LoVo (cell line): ENCODE measurements around the gene FBXL16.
"Not testable (repeated sequence)": the region's sequence is repeated elsewhere in the genome, so short reads cannot be mapped to it uniquely, and the experiment has no call there.

Experiments
- DNase-seq: peaks from one replicate; pipeline ENCODE4 v3.0.0-alpha.2; 2016; ENCODE audit warnings: low spot score

Gene FBXL16

DNA sequence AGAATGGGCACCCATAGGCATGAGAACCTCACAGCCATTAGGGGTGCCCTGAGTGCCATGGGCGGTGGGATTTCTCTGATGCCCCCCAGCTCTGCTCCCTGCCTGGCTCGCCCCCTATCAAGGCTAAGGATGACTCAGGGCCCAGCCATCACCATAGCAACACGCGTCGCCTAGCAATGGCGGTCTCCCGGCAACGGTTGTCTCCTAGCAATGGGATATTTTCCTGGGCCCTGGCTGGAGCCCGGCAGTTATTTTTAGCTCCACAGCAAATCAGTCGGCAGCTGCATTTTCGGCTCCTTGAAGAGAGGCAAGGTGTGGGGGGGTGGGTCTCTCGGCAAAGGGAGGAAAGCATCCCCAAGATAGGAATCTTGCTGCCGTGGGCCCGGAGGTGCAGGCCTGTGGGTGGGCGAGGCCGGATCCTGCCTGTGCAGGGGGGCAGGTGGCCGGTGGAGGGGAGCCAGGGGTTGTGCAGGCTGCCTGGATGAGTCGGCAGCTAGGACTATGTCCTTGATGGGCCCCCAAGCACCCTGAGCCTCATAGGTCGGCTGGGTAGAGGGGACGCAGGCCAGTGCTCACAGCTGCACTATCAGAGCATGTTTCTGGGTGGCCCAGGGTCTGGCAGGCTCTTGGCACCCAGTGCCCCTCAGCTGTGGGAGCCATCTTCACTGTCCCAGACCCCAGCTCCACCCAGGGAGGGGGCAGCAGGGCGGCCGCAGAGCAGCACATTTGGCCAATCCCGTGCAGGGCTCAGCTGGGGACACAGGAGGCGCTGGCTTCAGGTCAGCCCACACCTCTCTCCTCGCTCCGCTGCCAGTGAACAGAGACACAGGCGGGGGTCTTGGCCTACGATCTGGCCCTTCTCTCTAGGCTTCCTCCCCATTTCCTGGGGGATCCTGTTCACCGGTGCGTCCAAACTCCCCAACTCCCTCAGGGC, 4.2 kb upstream of the FBXL16 start:
- DNase-seq, result no peak

GRCh38 chr16:708959-709358, 3.4 kb upstream of the FBXL16 start:
- no peak for DNase-seq

DNA sequence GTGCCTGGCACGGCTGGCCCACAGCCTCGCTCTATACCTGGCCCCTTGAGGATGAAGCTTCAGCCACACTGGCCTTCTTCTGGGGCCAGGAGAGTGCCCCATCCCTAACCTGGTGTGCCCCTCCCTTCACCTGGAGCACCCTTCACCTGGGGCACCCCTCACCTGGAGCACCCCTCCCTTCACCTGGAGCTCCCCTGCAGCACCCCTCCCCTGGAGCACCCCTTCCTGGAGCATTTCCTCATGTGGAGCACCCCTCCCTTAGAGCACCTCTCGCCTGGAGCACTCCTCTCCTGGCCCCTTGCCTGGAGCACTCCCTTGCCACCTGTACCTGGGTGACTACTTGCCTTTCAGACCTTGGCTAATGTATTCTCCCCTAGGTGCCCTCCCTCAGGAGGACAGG, 2.4 kb upstream of the FBXL16 start:
- DNase-seq, result no peak

- DNase-seq, result no peak
Observed at GRCh38 chr16:707062-707538, 1.5 kb upstream of the FBXL16 start.

GRCh38 chr16:706189-707061, 824 bp upstream of the FBXL16 start:
- no peak for DNase-seq

DNA sequence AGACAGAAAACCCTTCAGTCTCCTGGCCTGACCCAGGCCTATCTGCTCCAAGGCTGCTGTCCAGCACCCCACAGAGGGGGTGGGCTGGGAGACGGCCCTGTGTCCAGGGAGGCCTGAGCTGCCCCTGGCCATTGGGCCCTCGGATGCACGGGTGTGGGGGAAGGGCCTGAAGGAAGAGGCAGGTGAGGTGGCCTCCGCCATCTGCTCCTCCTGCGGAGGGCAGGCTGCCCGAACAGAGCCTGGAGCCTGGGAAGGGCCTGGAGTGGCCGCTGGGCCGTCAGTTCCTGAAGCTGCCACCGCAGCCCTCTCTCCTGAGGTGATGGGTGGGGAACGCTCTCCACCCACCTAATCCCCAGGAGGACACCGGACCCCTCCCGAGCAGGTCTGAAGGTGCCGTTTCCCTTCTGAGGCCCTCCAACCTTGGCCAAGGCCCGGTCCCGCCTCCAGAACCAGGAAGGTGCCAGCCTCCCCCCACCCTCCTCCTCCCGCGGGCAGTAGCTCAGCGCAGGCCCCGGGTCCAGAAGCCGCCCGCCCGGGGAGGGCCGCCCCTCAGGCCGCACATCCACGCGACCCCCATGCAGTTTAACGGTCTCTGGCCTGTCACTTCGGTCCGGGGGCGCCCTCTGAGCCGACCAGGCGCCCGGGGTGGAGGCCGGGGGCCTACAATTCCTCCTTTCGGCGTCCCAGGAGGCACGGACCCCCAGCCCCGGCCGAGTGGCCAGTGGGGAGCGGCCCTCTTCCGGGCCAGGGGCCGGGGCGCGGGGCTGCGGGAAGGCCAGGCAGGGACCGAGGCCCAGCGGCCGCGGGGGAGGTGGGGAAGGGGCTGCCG, 835 bp downstream of the FBXL16 start:
- no peak for DNase-seq

DNA sequence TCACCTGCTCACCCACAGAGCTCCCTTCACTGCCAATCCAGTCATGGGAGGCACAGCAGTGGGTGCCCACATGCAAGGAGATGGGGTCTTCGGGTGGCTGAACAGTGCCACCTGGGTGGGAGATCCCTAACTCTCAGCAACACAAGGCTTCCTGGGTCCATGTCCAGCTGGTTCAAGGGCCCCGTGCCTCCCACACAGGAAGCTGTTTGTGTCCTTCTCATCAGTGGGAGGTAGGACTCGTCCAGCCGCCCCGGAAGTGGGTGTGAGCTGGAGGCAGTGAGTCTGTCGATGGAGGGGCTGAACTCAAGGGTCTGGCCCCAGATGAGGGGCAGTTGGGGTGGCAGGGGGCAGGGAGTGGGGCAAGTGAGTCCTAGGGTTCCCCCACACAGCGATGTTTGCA, 1.6 kb downstream of the FBXL16 start:
- DNase-seq, result no peak

DNA sequence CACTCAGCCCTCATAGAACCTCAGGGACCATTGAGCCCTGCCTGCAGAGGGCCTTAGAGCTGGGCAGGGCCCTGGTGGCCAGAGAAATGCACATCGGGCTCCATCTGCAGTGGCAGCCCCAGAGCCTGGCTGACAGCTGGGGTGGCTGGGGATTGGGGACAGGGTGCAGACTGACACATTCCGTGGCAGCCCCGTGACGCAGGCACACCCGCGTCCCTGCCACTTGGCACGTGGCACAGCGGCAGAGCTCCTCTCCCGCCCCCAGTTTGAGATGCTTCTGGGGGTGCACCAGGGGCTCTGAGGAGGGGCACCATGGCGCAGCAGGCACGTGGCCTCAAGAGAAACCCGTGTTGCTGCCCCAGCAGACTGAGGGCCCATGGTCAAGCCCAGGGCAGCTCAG, 2.2 kb downstream of the FBXL16 start:
- DNase-seq, result no peak

- DNase-seq, result no peak
Observed at GRCh38 chr16:702341-702740, 3.3 kb downstream of the FBXL16 start.

DNA sequence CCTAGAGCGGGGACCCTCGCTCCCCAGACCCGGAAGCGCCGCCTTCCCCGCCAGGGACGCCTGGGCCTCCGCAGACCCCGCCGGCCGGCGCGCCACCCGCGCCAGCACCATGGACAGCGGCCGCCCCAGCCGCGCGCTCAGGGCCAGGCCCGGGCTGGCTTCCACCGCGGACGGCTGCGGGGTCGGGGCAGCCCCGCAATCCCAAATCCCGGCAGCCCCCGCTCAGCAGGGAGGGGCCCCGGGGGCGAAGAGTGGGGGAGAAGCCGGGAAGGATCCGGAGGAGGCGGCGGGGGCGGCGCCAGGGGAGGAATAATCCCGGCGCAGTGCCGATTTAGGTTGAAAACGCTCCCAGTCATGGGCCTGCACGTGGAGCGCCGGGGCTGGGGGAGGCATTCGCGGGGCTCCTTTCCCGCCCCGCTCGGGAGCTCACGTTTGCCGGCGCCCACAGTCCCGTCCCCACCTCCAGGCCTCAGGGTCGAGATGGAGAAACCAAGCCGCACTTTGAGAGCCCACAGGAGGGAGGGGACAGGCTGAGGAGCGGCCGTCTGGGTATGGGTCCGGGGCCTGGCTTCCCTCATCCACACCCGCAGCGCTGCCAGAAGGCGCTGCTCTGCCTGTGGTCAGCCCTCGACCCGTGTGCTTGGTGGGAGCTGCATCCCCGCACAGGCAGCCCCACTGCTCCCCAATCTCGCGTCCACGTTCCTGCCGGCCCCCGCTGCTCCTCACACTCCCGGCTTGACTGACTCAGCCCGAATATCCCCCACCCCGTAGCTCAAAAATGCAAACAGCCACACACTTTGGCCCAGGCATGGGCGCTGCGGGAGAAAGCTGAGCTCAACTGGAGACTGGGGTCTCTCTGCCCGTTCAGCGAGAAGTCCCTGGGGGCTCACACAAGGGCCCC, 4.7 kb downstream of the FBXL16 start:
- no peak for DNase-seq

GRCh38 chr16:698911-699671, 6.5 kb downstream of the FBXL16 start:
- DNase-seq, result no peak

DNA sequence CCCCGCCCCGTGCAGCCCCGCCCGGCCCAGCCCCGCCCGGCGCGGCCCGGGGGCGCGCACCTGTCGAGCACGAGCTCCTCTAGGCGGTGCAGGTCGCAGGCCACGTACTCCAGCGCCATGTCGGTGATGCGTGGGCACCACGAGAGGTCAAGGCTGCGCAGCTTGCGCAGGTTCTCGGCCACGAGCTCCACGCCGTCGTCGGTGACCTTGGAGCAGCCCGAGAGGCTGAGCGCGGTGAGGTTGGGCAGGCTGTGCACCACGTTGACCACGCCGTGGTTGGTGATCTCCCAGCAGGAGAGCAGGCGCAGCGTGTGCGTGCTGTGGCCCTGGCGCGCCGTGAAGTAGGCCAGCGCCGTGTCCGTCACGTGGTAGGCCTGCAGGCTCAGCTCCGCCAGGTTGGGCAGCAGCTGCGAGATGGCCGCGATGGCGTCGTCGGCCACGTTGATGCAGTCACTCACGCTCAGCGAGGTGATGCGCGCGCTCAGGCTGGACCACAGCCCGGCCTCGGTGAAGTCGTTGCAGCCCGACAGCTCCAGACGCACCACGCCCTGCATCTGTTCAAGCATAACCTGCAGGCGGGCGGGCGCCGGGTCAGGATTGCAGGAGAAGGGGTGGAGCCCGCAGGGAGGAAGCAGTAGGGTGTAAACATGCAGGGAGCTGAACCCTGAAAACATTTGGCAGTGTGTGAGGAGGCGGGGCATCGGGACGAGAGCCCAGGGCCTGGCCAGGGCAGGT, 10.1 kb downstream of the FBXL16 start:
- peak; percentile 84 for DNase-seq

GRCh38 chr16:694863-695354, 10.7 kb downstream of the FBXL16 start:
- DNase-seq, result no peak

DNA sequence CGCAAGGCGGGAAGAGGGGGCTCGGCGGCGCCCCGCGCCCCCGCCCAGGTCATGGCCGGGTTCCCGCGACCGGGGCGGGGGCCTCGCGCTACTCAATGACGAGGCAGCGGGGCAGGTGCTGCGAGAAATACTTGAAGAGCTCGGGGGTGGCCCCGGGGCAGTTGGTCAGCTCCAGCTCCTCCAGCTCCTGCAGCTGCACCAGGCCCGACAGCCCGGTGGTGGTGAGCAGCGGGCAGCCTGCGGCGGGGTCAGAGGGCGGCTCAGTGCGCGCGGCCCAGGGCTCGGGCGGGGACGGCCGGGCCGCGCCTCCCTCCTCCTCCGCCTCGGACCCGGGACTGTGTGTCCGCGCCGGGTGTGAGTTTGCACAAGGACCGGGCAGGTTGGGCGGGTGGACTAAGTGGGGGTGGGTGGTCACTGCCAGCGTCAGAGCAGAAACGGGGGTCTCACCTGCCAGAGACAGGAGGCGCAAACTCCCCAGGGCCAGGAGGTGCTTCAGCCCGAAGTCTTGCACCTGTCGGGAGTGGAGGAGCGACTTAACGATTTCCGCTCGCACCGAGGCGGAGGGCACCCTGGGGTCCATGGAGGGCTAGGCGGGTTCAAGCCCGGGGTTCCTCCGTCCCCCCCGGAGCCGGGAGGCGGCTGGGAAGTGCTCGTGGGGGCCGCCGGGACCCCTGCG, 11.3 kb downstream of the FBXL16 start:
- no peak for DNase-seq

DNA sequence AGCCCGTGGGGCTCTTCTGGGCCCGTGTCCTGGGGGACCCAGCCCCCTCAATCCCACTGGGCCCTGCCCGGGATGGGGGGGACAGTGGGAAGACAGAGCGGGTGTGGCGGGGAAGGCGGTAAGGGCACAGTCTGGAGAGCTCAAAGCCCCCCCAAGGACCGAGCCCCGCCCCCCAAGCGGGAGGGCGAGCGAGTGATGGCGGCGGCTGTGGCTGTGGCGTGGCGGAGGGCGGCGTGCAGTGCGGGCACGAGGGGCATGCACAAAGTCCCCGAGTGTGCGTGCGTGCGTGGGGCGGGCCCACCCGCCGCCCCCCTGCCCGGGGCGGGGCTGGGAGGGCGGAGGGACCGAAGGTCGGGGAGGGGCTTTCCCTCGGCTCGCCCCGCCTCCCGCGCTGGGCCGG, 11.8 kb downstream of the FBXL16 start:
- DNase-seq, result no peak

- no peak for DNase-seq
Observed at GRCh38 chr16:693364-693763, 12.2 kb downstream of the FBXL16 start.

GRCh38 chr16:692356-693108, 13.1 kb downstream of the FBXL16 start:
- DNase-seq, result no peak

- not testable (repeated sequence) for DNase-seq
Observed at GRCh38 chr16:691242-691641, 14.4 kb downstream of the FBXL16 start.
